T-helper 2 cell (primary cell): ENCODE data around the gene CTRB2.
"Not testable (repeated sequence)": the region's sequence is repeated elsewhere in the genome, so short reads cannot be mapped to it uniquely, and the experiment has no call there.

Source experiments
- DNase-seq, 5 experiments: peaks; one replicate each; pipeline versions ENCODE4 v3.0.0 to v3.0.0-alpha.2; 2012 to 2022

The CTRB2 gene

DNA sequence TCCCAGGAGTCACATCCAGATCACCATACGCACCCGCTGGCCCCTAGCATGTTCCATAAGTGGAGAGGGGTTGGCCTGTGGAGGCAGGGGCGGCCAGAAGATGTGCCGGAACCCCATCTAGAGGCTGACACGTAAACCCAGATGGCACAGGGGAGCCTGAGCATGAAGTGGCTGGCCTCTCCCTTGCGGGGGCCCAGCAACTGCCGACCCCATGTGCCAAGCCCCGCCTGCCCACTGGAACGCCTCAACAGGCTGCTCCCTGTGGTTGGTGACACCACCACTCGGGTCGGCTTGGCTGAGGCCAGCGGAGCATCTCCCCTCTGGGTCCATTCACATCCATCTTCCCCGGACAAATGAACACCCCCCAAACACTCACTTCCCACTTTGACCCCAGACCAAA lies 35.0 kb upstream of the CTRB2 start:
- no peak for DNase-seq

DNA sequence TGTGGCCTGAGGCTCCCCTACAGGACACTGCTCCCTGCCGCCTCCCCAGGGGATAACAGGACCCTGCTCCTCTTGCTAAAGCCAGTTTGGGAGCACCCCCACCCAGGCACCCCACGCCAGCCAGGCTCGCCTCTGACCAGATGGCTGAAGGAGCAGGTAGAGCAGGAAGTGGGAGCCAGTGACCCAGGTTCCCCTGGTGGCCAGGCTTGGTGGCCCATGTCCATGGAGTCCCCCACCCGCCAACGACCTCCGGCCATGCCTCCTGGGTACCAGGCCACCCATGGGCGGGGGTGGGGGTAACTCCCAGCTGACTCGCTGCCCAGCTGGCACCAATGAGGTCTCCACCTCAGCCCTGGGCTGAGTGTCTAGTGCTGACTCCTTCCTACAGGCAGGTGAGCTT lies 34.5 kb upstream of the CTRB2 start:
- DNase-seq: no peak

DNA sequence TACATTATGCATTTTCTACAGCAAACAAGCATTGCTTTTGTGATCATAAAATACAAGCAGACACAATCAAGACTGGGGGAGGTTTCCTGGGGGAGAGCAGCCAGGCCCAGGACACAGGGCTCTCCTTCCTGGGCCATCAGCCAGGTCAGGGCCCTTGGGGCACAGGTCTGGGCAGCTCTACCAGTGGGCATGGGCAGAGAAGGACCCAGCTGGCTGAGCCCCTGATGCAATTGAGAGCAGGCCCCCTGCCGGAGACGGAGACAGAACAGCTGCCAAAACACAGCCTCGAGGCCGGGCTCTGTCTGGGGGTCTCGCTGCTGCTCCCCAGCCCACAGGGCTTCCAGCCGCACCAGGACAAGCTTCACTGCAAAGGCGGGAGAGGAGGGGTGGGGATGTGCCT lies 33.7 kb upstream of the CTRB2 start:
- not testable (repeated sequence) for DNase-seq

DNA sequence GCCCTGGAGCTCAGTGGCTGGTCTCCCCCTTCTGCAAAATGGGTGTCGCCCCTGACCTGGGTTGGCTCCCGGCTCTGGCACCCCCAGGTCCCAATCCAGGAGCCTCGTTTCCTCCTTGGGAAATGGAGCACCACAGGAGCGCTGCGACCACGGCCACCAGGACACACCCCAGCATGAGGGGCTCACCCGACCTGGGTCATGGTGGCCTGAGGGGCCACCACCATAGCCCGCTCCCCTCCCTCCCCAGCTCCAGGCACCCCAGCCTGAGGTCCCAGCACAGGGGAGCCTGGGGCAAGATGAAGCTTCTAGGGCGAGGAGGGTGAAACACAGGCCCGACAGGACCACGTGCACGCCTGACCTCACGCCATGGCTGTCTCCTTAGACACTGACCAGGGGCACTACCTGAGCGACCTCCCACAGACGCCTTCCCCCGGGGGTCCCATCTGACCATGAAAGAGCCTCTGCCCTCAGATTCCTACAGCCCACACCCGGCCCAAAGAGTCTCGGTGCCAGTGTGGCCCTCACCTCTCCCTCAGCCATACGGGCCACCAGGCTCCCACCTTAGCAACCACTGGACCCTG lies 32.7 kb upstream of the CTRB2 start:
- no peak for DNase-seq

DNA sequence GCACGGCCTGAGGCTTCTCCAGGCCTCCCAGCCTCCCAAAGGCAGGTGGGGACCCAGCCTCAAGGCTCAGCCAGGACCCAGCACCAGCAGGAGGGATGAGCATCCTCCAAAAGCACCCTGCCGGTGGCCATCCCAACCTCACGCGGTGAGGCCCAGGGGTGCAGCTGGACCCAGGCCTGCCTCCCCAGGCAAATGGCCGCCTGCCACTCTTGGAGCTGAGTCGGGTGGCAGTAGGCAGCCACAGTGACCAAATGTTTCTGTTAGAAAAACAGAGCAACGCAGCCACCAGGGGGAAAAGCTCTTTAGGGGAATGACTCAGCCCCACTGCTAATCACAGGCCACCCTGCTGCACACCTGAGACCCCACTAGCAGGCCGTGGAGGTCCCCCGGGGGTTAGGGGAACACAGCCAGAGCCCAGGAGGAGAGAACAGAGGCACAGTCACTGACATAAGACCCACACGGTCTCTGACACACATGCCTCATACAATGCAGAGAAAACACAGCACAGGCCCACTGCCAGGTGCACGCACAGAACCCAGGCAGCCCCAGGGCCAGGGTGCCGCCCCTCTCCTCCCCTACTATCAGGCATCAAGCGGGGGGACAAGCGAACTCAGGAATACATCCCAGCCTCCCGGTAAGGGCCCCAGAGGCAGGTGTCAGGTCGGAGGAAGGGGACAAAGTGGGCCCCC lies 32.0 kb upstream of the CTRB2 start:
- DNase-seq: no peak

DNA sequence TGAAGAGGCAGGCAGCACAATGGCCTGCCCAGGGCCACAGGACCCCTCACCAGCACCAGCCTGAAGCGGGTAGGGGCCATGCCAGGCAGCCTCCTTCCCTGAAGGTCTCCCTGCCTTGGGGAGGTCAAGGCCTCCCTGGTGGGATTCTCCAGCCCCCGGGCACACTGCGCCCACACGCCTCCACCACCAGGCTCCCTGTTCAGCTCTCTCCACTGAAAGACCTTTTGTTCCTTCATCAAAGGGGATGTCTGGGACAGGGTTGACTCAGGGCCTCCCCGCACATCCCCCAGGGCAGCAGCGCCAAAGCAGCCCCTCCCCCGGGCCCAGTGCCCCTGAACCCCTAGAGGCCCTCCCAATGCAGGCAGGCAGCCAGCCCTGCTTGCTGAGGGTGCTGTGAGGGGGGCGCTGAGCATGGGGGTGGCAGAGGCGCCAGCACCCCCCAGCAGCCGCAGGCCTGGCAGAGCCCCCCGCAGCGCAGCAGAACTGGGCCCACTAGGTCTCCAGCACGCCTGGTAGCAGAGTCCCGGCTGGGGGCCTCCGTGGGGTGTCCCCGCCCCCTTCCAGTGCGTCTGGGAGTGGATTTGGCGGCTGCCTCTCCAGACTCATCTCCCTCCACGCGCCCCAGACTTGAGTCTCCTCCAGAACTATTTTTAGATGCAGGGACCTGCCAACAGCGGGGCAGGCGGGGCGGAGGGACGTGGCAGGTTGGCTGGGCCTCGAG lies 31.3 kb upstream of the CTRB2 start:
- no peak for DNase-seq

DNA sequence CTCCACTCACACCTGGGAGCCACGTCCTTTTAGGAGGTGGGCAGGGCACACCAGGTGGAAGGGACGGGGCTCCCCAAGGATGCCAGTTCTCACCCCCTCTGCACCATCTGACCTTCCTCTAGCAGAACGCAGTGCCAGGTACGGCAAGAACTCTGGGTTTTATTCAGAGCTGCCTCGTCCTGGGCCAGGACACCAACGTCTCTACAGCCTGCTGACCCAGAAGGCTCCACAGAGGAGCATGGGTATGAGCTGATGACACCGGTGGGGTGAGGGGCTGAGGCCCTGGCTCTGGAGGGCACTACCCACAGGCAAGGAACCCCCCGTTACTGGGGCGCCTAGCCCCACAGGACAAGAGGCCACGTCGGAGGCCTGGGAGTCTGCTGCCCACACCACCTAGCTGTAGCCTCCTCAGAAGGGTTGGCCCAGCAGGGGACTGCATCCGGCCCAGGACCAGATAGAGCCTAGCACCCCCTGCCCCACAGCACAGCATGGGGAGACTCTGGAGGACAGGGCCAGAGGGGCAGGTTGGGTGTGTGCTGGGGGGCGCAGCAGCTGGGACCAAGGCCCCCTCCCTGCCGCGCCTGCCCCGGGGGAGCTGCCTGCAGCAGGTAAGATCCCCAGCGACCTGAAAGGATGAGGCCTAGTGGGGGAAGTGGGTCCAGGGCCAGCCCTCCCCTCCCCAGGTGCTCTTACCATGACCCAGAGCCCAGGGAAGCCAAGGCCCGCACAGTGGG lies 30.6 kb upstream of the CTRB2 start:
- DNase-seq: no peak

DNA sequence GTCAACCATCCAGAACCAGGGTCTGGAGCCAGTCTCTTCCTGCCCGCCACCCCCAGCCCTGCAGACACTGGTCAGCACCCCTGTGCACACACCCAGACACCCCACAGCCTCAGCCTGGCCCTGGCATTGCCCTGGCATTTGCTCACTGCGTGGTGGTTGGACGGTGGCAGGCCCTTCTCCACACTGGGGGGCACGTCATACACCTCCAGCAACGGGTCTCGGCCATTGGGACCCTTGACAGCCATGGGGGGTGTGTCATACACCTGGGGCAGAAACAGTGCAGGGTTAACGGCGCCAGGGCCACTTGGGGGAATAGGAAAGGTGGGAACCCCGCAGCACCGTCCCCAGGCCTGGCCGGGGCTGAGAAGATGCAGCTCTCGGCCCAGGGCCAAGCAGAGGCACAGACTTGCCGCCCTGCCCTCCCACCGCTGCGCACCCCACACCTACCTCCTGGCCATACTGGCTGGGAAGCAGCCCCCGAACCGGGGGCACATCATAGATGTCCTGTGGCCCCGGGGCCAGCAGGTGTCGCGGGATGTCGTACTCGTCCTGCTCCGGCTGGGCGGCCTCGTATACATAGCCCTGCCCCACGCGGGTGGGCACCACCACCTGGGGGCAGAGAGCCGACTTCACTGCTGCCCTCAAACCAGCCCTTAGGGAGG lies 29.9 kb upstream of the CTRB2 start:
- no peak for DNase-seq

DNA sequence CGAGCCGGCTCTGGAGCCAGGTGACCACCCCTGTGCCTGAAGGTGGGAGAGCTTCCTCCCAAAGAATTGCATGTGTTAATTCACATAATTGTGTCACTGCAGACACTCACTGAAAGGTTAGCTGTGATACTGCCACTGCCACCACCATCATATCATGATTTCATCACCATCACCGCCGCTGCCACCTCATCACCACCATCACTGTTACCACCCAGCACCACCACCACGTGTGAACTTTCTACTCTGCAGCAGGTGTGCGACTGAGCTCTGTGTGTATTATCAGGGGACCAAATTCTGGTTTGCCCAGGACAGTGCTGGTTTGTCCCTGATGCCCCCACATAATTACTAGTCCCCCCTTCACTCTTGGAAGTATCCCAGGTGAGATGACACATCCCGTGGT lies 29.3 kb upstream of the CTRB2 start:
- DNase-seq: peak in 1 of 5 experiments; percentile 34

DNA sequence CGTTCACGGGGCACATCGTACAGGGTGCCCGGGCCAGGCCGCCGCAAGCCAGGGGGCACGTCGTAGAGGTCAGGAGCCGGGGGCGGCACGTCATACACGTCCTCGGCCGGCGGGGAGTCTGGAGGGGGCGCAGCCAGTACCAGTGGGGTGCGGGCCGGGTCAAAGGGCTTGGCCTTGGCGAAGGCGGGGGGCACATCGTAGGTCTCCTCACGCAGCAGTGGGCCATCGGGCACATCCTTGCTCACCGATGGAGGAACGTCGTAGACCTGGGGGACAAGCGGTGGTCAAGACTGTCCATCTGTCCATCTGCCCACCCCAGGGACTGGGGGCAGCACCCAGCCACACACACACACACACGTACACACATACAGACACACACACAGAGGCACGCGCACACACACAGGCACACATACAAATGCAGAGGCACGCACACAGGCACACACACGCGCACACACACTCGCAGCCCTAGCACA lies 28.8 kb upstream of the CTRB2 start:
- no peak for DNase-seq

DNA sequence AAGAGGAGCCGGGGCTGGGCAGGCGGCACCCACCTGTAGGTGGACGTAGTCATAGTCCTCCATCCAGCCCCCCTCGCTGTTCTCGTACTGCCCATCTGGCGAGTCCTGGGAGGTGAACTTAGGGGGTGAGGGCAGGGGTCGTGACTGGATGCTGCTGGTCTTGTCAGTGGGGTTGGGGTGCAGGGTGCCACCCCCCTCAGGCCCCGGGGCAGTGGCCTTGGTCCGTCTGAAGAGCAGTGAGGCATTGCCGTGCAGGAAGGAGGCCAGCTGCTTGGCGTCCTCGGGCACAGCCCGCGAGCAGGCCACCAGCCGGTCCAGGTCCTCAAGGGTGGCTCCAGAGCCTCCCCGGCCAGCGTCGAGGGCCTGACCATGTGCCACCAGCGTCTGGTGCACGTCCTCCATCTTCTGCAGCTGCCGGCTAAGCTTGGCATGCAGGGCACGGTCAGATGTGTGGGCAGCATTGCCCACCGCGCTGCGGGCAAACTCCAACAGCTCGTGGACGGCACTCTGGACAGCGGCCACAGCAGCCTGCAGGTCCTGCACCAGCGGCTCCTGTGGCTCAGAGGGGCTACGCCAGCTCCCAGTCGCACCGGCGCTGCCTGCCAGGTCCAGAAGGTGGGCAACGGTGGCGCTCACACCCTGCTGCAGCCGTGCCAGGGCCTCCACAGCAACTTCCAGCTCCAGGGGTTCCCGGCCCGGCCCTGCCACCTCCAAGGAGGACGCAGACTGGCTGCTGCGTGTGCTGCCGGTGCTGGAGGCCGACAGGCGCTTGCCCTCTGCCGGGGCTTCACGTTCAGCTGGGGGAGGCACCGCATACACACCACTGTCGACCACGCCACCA lies 28.1 kb upstream of the CTRB2 start:
- no peak for DNase-seq

DNA sequence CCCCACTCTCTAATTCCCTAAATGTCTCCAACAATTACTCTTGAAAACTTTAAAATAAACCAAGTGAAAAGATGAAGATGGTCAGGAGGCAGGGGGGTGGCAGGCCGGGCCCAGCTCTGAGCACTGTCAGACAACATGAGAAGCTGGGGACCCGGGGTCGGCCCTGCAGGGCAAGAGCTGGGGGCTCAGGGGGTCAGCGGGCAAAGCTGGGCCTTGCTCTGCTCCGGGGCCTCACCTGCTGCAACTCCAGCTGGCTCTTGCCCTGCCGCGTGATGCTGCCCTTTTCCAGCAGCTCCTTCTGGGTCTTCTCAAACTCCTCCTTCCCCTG lies 26.6 kb upstream of the CTRB2 start:
- DNase-seq: no peak

DNA sequence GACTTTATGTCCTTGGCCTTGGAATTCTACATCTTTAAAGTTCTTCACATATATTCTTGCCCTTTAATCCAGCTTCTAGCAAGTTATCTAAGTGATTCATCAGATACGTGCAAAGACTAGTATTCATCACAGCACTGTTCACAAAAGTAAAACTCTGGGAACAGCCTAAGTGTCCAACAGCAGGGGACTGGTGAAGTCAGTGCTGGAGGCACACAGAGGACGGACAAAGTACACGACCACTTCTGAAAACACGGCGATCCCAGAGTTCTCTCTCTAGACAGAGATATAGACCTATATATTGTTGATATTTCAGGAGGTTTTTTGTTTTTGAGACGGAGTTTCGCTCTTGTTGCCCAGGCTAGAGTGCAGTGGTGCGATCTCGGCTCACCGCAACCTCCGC lies 24.6 kb upstream of the CTRB2 start:
- DNase-seq: no peak

DNA sequence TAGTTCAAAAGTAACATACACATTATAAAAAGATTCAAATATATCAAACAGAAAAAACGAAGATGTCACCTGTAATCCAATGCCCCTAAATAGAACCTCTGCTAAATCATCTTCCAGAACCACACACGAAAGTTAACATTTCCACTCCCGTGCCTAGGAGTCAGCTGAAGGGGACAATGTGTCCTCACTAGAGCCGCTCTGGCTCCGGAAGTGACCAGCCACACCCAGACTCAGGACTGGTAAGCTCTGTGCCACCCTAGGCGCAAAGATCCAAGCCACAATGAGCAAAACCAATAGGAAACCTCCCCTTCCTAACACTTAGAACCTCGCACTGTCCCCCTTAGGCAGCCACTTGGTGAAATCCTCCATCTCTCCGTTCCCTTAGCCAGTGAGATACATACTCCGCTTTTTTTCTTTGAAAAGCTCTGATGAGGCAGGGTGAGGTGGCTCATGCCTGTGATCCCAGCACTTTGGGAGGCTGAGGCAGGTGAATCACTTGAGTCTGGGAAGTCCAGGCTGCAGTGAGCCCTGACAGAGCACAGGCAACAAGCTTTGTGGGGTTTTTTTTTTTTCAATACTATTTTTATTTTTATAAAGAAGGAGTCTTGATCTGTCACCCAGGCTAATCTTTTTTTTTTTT lies 23.6 kb upstream of the CTRB2 start:
- no peak for DNase-seq

DNA sequence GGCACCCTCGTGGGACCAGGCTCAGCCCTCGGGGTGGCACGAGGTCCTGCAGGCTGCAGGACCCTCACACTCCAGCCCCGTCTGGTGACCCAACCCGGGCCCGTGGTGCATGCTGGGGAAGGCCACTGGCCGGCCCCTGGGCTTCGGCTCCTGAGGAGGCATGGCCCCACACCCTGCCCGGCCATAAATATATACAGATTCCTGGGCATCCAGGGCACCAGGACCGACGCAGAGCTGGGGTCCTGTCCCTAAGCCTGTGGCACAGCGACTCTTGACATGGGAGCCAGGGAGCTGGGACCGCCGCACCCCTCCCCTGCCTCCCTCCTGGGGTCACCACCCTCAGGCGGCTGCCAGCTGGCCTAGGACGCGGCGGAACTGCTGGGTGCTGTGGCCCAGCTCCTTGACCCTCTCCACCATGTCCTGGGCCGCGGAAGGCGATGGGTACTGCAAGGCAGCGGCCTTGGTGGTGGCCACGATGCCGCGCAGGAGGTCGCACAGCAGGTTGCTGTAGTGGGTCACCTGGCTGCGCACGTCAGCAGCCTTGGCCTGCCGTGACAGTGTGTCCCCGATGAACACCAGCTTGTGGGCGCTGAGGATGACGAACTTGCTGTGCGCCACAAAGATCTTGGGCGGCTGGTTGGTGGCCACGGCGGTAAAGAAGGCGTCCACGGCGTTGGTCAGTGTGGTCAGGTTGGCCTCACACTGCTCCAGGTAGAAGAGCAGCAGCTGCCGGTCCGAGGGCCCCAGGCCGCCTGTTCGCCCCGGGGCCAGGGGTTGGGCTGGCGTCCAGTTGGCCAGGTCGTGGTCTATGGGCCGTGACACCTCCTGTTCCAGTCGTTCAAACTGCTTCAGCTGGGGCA lies 22.4 kb upstream of the CTRB2 start:
- no peak for DNase-seq

DNA sequence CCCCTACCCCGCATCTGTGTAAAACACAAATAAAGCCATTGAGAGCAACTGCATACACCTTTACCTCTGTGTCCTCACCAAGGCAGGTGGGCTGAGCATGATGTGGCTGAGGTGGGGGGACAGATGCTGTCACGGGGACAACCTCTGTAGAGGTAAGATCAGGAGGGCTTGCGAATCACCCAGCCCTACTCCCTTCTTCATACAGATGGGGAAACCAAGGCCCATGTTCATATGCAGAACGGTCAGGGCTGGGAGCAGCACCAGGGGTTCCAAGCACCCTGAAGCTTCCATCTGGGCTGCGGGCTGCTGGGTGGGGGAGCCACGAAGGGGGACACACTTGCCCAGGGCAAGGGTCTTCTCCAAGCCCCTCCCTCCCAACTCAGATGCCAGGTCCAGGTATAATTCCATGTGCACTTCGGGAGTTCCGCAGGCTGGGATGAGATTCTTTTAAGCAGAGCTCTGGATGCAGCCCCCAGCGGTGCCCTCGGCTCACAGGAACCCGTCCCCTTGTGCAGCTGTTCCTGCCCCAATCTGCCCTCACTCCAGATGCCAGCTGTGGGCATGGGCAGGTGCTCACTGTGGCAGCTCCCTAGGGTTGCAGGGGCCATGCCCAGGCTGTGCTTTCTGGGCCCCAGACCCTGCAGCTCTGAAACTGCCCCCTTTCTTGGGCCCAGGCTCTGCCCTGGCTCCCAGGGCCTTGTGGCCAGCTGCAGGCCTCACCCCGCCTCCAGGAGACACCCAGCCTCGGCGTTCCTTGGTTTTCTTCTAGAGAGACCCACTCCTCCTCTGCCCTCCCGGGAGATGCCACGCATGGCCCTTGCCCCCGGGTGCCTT lies 21.4 kb upstream of the CTRB2 start:
- DNase-seq: no peak

DNA sequence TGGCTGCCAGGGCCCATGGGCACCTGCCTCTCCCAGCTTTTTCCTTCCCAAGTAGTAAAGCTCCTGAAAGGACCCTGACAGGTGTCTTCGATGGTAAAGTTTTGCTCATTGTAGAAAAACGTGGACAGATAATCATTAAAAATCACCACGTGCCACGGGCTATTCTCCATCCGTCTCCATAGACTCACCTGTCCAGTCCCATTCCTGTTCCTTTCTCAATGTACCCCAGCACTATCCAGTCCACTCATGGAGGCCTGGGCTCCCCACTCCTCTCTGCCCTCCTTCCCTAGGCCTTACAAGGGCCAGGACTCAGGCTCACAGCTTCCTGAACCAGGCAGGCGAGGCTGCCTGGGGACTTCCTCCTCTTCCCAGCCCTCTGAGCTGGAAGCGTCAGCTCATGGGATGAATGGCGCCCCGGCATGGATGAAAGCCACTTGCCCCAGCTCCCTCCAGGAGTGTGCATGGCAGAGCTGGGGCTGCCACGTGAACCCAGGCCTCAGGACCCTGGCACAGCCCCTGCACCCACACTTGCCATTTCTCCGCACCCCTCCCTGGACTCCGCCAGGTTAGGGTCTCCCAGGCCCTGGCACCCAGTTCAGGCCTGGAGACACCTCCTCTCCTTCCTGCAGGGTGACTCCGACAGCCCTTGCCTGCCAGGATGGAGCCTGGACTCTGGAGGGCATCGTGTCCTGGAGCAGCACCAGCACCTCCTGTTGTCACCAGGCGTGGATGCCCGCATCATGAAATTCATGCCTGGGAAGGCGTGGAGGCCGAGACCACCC lies 20.6 kb upstream of the CTRB2 start:
- DNase-seq: no peak

DNA sequence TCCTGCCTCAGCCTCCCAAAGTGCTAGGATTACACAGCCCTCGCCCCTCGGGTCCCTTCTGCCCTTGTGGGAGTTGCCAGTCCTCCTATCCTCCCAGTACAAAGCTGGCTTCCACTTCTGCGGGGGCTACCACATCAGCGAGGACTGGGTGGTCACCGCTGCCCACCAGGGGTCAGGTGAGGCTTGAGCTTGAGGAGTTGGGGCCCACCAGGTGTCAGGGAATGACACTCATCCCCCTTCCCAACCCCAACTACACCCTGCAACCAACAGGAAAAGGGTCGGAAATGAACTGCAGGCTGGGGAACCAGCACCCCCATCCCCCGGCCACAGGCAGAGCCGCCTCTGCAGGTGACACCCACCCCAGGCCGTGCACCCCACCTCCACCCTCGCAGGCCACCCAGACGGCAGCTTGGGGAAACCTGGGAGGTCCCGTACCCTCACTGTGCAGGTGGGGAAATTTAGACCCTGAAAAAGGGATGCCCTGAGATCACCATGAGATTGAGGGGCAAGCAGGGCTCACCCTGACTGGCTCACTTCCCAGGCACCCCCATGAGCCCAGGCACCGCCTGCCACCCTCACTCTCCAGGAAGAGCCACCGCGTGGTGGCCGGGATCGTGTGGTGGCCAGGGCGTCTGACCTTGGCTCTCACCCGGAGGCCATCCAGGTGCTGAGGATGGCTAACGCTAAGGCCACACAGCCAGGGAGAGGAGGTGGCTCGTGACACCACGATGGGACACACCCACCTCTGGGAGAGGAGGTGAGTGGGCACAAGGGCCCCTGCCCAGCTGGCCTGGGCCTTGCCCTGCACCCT lies 19.8 kb upstream of the CTRB2 start:
- no peak for DNase-seq
